ENCODE results near the gene CD36. TPM values are rescaled to one million over a fixed set of nuclear protein-coding genes. Genes with fewer than 3 reads are reported as not detected.

The CD36 gene
- total RNA-seq: 151 and 171 TPM in 2 replicates

GRCh38 chr7:80637911-80638765 lies at the start of gene CD36:
Gene CD36 (plus strand): TSS chr7:80638642. CDS start chr7:80646741, 8,099 bp downstream.
- no peak for DNase-seq

- peak; percentile 21 for DNase-seq
Observed at GRCh38 chr7:80589631-80590030, 48.8 kb upstream of the CD36 start.

- no peak for DNase-seq
Observed at GRCh38 chr7:80591654-80592053, 46.8 kb upstream of the CD36 start.

GRCh38 chr7:80593869-80594586 lies 44.4 kb upstream of the CD36 start:
- DNase-seq: no peak

GRCh38 chr7:80596933-80597517 lies 41.4 kb upstream of the CD36 start:
- DNase-seq: no peak

- no peak for DNase-seq
Observed at GRCh38 chr7:80597875-80598274, 40.6 kb upstream of the CD36 start.

- DNase-seq: no peak
Observed at GRCh38 chr7:80600046-80600445, 38.4 kb upstream of the CD36 start.

GRCh38 chr7:80601999-80602398 lies 36.4 kb upstream of the CD36 start:
- DNase-seq: no peak

- no peak for DNase-seq
Observed at GRCh38 chr7:80603940-80604339, 34.5 kb upstream of the CD36 start.

GRCh38 chr7:80604436-80604835 lies 34.0 kb upstream of the CD36 start:
- no peak for DNase-seq

- DNase-seq: no peak
Observed at GRCh38 chr7:80607136-80607535, 31.3 kb upstream of the CD36 start.

- DNase-seq: no peak
Observed at GRCh38 chr7:80608336-80608735, 30.1 kb upstream of the CD36 start.

GRCh38 chr7:80609751-80610150 lies 28.7 kb upstream of the CD36 start:
- no peak for DNase-seq

GRCh38 chr7:80611353-80611752 lies 27.1 kb upstream of the CD36 start:
- no peak for DNase-seq

GRCh38 chr7:80611779-80612178 lies 26.7 kb upstream of the CD36 start:
- DNase-seq: no peak

GRCh38 chr7:80612880-80613279 lies 25.6 kb upstream of the CD36 start:
- DNase-seq: no peak

- DNase-seq: no peak
Observed at GRCh38 chr7:80613519-80613918, 24.9 kb upstream of the CD36 start.

- DNase-seq: no peak
Observed at GRCh38 chr7:80614851-80615271, 23.6 kb upstream of the CD36 start.

GRCh38 chr7:80618096-80618495 lies 20.3 kb upstream of the CD36 start:
- DNase-seq: no peak

- no peak for DNase-seq
Observed at GRCh38 chr7:80619741-80620140, 18.7 kb upstream of the CD36 start.

- DNase-seq: peak; percentile 21
Observed at GRCh38 chr7:80622541-80622940, 15.9 kb upstream of the CD36 start.

- DNase-seq: no peak
Observed at GRCh38 chr7:80623503-80624252, 14.8 kb upstream of the CD36 start.

GRCh38 chr7:80624763-80625162 lies 13.7 kb upstream of the CD36 start:
- no peak for DNase-seq

Data from dermis blood vessel endothelial cell (primary cell).